ENCODE measurements around the gene CHMP1A. TPM values are rescaled to one million over a fixed set of nuclear protein-coding genes. Genes with fewer than 3 reads are reported as not detected.
"Not testable (repeated sequence)": the region's sequence is repeated elsewhere in the genome, so short reads cannot be mapped to it uniquely, and the experiment has no call there.

CHMP1A gene
- total RNA-seq, 1 experiment from 2014 or later, result 58.3 TPM

- DNase-seq (ENCODE audit: low read depth, low spot score); in situ Hi-C loops (cut with HindIII; ENCODE audit: low pct_unique_long_range_greater_than_20kb, low sequenced_read_pairs): not testable (repeated sequence)
Measured at GRCh38 chr16:89694784-89695085, 37.2 kb upstream of the CHMP1A start.

- no peak for DNase-seq (ENCODE audit: low read depth, low spot score)
- in situ Hi-C loops (cut with HindIII; ENCODE audit: low pct_unique_long_range_greater_than_20kb, low sequenced_read_pairs), result no loop called here
Measured at GRCh38 chr16:89693931-89694783, 36.6 kb upstream of the CHMP1A start.

- DNase-seq (ENCODE audit: low read depth, low spot score), result no peak
- in situ Hi-C loops (cut with HindIII; ENCODE audit: low pct_unique_long_range_greater_than_20kb, low sequenced_read_pairs), result no loop called here
Measured at GRCh38 chr16:89693289-89693731, 35.8 kb upstream of the CHMP1A start.

- in situ Hi-C loops (cut with HindIII; ENCODE audit: low pct_unique_long_range_greater_than_20kb, low sequenced_read_pairs), result no loop called here
- no peak for DNase-seq (ENCODE audit: low read depth, low spot score)
Measured at GRCh38 chr16:89691986-89692569, 34.6 kb upstream of the CHMP1A start.

- in situ Hi-C loops (cut with HindIII; ENCODE audit: low pct_unique_long_range_greater_than_20kb, low sequenced_read_pairs), result no loop called here
- DNase-seq (ENCODE audit: low read depth, low spot score), result no peak
Measured at GRCh38 chr16:89691231-89691985, 33.9 kb upstream of the CHMP1A start.

- no peak for DNase-seq (ENCODE audit: low read depth, low spot score)
- in situ Hi-C loops (cut with HindIII; ENCODE audit: low pct_unique_long_range_greater_than_20kb, low sequenced_read_pairs), result no loop called here
Measured at GRCh38 chr16:89690392-89690901, 32.9 kb upstream of the CHMP1A start.

- in situ Hi-C loops (cut with HindIII; ENCODE audit: low pct_unique_long_range_greater_than_20kb, low sequenced_read_pairs); DNase-seq (ENCODE audit: low read depth, low spot score): not testable (repeated sequence)
Measured at GRCh38 chr16:89689621-89690020, 32.1 kb upstream of the CHMP1A start.

GRCh38 chr16:89689142-89689541 is 31.6 kb upstream of the CHMP1A start:
- DNase-seq (ENCODE audit: low read depth, low spot score), result no peak
- in situ Hi-C loops (cut with HindIII; ENCODE audit: low pct_unique_long_range_greater_than_20kb, low sequenced_read_pairs), result no loop called here

GRCh38 chr16:89688395-89688794 is 30.9 kb upstream of the CHMP1A start:
- in situ Hi-C loops (cut with HindIII; ENCODE audit: low pct_unique_long_range_greater_than_20kb, low sequenced_read_pairs), result no loop called here

GRCh38 chr16:89687092-89687940 is 29.8 kb upstream of the CHMP1A start:
- DNase-seq (ENCODE audit: low read depth, low spot score), result no peak
- in situ Hi-C loops (cut with HindIII; ENCODE audit: low pct_unique_long_range_greater_than_20kb, low sequenced_read_pairs), result no loop called here

More at GRCh38 chr16:89688395-89688794, 30.9 kb upstream of the CHMP1A start:
- DNase-seq (ENCODE audit: low read depth, low spot score), result no peak

GRCh38 chr16:89686520-89687091 is 29.1 kb upstream of the CHMP1A start, which contains the start of gene CDK10:
TSS of gene CDK10 (plus strand) at chr16:89686689. CDS start at chr16:89686711, 22 bp downstream.
- peak; percentile 83 for DNase-seq (ENCODE audit: low read depth, low spot score)
- in situ Hi-C loops (cut with HindIII; ENCODE audit: low pct_unique_long_range_greater_than_20kb, low sequenced_read_pairs), result no loop called here

GRCh38 chr16:89685916-89686315 is 28.4 kb upstream of the CHMP1A start:
- in situ Hi-C loops (cut with HindIII; ENCODE audit: low pct_unique_long_range_greater_than_20kb, low sequenced_read_pairs), result no loop called here
- DNase-seq (ENCODE audit: low read depth, low spot score), result no peak

- in situ Hi-C loops (cut with HindIII; ENCODE audit: low pct_unique_long_range_greater_than_20kb, low sequenced_read_pairs), result no loop called here
- DNase-seq (ENCODE audit: low read depth, low spot score), result no peak
Measured at GRCh38 chr16:89678258-89678657, 20.8 kb upstream of the CHMP1A start.

- in situ Hi-C loops (cut with HindIII; ENCODE audit: low pct_unique_long_range_greater_than_20kb, low sequenced_read_pairs), result no loop called here
- DNase-seq (ENCODE audit: low read depth, low spot score), result no peak
Measured at GRCh38 chr16:89672177-89672941, 14.9 kb upstream of the CHMP1A start.

- DNase-seq (ENCODE audit: low read depth, low spot score); in situ Hi-C loops (cut with HindIII; ENCODE audit: low pct_unique_long_range_greater_than_20kb, low sequenced_read_pairs): not testable (repeated sequence)
Measured at GRCh38 chr16:89671565-89671964, 14.1 kb upstream of the CHMP1A start.
